Measurements from ENCODE around the gene ADAP2.

The ADAP2 gene

DNA sequence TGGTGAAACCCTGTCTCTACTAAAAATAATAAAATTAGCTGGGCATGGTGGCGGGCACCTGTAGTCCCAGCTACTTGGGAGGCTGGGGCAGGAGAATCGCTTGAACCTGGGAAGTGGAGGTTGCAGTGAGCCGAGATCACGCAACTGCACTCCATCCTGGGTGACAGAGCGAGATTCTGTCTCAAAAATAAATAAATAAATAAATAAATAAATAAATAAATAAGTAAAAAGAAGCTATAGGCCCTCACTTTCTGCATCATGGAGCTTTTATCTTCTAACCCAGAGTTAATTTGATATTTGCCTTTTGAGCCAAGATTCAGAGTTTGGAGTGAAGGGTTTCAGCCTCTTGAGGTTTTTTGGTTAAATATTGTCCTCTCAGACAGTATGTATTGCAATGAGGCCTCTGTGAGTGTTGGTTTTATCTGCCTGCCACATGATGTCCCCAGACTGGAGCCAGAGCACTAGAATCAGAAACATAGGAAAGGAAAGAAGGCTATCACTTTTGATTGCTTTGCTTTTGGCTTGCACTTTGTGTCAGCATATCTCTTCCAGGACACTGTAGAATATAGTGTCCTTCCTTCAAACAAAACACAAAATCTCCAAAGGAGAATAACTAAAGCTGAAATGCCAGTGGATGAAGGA lies 81.6 kb downstream of the ADAP2 start:
- ChIA-PET POLR2A (ENCODE audit: low non-redundant PET) (interaction anchor here (0.6 kb wide), 1 partner anchor 9 kb away, joined by 3 read pairs; no protein-coding TSS in a partner anchor), CTCF (interaction anchor here (0.8 kb wide), 1 partner anchor 18 kb away, joined by 3 read pairs; no protein-coding TSS in a partner anchor)
- H3K27ac ChIP-seq, result no peak overlapping the region
- TF ChIP-seq, protein P1, sequence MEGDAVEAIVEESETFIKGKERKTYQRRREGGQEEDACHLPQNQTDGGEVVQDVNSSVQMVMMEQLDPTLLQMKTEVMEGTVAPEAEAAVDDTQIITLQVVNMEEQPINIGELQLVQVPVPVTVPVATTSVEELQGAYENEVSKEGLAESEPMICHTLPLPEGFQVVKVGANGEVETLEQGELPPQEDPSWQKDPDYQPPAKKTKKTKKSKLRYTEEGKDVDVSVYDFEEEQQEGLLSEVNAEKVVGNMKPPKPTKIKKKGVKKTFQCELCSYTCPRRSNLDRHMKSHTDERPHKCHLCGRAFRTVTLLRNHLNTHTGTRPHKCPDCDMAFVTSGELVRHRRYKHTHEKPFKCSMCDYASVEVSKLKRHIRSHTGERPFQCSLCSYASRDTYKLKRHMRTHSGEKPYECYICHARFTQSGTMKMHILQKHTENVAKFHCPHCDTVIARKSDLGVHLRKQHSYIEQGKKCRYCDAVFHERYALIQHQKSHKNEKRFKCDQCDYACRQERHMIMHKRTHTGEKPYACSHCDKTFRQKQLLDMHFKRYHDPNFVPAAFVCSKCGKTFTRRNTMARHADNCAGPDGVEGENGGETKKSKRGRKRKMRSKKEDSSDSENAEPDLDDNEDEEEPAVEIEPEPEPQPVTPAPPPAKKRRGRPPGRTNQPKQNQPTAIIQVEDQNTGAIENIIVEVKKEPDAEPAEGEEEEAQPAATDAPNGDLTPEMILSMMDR (conservative IDR thresholded peaks at IDR 0.05; ENCODE audit: low read depth), result no peak
- no peak for DNase-seq (ENCODE audit: low spot score)

DNA sequence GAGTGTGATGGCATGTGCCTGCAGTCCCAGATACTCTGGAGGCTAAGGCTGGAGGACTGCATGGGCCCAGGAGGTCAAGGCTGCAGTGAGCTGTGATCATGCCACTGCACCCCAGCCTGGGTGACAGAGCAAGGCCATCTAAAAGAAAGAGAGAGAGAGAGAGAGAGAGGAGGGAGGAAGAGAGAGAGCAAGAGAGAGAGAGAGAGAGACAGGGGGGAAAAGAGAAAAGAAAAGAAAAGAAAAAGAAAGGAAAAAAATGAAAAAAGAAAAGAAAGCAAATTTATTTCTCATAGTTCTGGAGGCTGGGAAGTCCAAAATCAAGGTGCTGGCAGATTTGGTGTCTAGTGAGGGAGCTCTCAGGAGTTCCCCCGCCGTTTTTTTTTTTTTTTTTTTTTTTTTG lies 82.4 kb downstream of the ADAP2 start:
- DNase-seq (ENCODE audit: low spot score), result no peak
- TF ChIP-seq, protein P1 (conservative IDR thresholded peaks at IDR 0.05; ENCODE audit: low read depth), result no peak
- H3K27ac ChIP-seq, result no peak overlapping the region
- CTCF ChIA-PET, result interaction anchor here (0.6 to 0.8 kb wide), 2 partner anchors 161 to 407 kb away, joined by 3 read pairs; no protein-coding TSS in a partner anchor
- POLR2A ChIA-PET (ENCODE audit: low non-redundant PET), result interaction anchor here (0.6 kb wide), 1 partner anchor 424 kb away, joined by 3 read pairs; no protein-coding TSS in a partner anchor

DNA sequence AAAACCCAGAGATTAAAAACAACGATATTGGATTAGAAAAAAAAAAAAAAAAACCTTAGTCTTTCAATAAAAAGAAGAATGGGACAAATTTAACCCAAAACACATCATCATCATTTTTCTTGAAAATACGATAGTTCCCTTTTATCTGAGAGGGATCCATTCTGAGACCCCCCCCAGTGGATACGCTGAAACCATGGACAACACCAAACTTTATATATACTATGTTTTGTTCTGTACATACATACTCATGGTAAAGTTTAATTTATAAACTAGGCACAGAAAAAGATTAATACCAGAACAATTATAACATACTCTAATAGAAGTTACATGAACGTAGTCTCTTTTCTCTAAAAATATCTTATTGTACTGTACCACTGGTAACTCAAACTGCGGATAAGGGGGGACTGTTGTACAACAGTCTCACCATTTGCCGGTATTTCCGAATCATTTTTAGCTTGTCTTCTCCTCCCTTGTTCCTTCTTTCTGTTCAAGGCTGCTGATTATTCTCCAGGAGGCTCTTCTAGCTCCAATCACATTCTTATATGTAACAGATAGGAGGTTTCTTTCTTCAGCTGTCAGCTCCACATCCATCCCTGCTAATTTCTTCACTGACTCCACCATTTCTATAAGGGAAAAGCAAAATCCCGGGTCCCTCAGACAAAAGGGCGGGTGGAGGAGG lies 86.1 kb downstream of the ADAP2 start:
- H3K27ac ChIP-seq, result 0 out of 2 replicates have a peak overlapping the region, but pooled peaks have one; percentile 21
- TF ChIP-seq, protein P1 (conservative IDR thresholded peaks at IDR 0.05; ENCODE audit: low read depth), result no peak
- ChIA-PET CTCF (interaction anchor here (1.2 kb wide), 1 partner anchor 60 kb away, joined by 5 read pairs; no protein-coding TSS in a partner anchor), POLR2A (ENCODE audit: low non-redundant PET) (interaction anchor here (0.7 kb wide), 1 partner anchor 102 kb away, joined by 3 read pairs; the partner anchor contains the start of gene TEFM)
- no peak for DNase-seq (ENCODE audit: low spot score)

DNA sequence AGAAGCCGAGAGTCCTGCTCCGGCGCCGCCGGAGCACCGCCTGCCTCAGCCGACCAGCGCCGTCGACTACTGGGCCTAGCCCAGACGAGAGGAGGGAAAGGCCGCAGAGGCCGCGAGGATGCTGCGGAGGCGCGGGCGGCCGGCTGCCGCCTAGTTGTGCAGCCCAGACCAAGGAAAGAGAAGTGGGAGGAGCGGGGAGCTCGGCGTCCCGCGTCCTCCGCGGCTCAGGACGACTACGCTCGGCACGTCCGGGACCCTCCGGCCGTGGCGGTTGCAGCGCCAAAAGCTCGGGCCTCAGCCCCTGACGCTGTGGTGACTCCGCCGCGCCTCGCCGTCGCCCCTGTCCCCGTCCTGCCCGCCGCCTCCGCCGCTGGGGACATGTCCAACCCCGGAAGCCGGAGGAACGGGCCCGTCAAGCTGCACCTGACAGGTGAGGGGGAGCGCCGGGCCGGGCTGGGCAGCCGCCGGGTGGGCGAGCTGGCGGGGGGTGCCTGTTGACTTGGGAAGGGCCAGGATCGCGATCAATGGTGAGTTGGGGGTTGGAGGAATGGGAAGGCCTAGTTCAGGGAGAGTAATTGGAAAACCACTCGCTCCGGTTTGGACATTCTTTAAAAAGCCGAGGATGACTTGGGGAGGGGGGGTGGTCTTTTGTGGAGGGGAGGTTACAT lies 86.8 kb downstream of the ADAP2 start:
- DNase-seq (ENCODE audit: low spot score), result peak; percentile 50
- CTCF ChIA-PET, result interaction anchor here (0.6 to 1.2 kb wide), 2 partner anchors 34 to 60 kb away, joined by 3 to 5 read pairs; no protein-coding TSS in a partner anchor
- POLR2A ChIA-PET (ENCODE audit: low non-redundant PET), result interaction anchor here (0.5 to 0.7 kb wide), 3 partner anchors 9 to 102 kb away, joined by 3 to 9 read pairs (median 3); partner anchors contain the start of gene TEFM

More for the DNA sequence above, 86.8 kb downstream of the ADAP2 start:
- H3K27ac ChIP-seq, result peak overlapping the region; percentile 21; the same call in 1 of the 2 replicates
- TF ChIP-seq, protein P1 (conservative IDR thresholded peaks at IDR 0.05; ENCODE audit: low read depth), result no peak

Measured in RWPE1 (cell line).